Activated T-cell treated with anti-CD3 and anti-CD28 coated beads, Interleukin-2, amount 50 U/mL, for 72 hours (primary cell): ENCODE measurements around the gene LRPPRC. TPM values are rescaled to one million over a fixed set of nuclear protein-coding genes. Genes with fewer than 3 reads are reported as not detected.
"Not testable (repeated sequence)": the region's sequence is repeated elsewhere in the genome, so short reads cannot be mapped to it uniquely, and the experiment has no call there.

ENCODE experiments used
- ATAC-seq, 2 donors: fragments of 150-1000 bp; cut with Tn5 transposase; replicated peaks in 1 of 2; 2 replicates each; pipeline ENCODE4 v1.10.0; 2021; ENCODE audit warnings: moderate library complexity in 2 of 2, mild to moderate bottlenecking in 1 of 2
- DNase-seq, 2 donors: peaks; one replicate each; pipeline ENCODE4 v3.0.0; 2021 to 2022; ENCODE audit warnings: mixed read lengths in 1 of 2
- H3K27ac Mint-ChIP-seq: one replicate; pipeline ENCODE4 v1.8.0; 2022; ENCODE audit warnings: mild to moderate bottlenecking, moderate library complexity, mixed read lengths
- H3K27me3 Mint-ChIP-seq: one replicate; pipeline ENCODE4 v1.8.0; 2022; ENCODE audit warnings: low read depth, mixed read lengths
- H3K36me3 Mint-ChIP-seq, 2 donors: one replicate each; pipeline ENCODE4 v1.8.0; 2022; ENCODE audit warnings: mixed read lengths in 2 of 2, mild to moderate bottlenecking in 1 of 2; ENCODE audit not compliant: insufficient read depth in 2 of 2
- H3K4me1 Mint-ChIP-seq: one replicate; pipeline ENCODE4 v1.8.0; 2022; ENCODE audit warnings: low read depth, mixed read lengths
- H3K4me3 Mint-ChIP-seq, 2 donors: one replicate each; pipeline ENCODE4 v1.8.0; 2022; ENCODE audit warnings: mild to moderate bottlenecking in 2 of 2, mixed read lengths in 2 of 2, moderate library complexity in 2 of 2
- H3K9me3 Mint-ChIP-seq, 2 donors: one replicate each; pipeline ENCODE4 v1.8.0; 2022; ENCODE audit warnings: mixed read lengths in 2 of 2
- total RNA-seq, 2 donors: library from RNA; stranded (reverse); gene quantifications; one replicate each; pipeline ENCODE4 v1.2.3, GENCODE V29; 2022

The LRPPRC gene
- total RNA-seq, 2 donors from 2014 or later = 121 to 149 TPM

GRCh38 chr2:43937269-43937820 is 58.4 kb downstream of the LRPPRC start:
- H3K4me1 Mint-ChIP-seq = peaks cover 34% of the 10 kb centered on the region
- H3K36me3 Mint-ChIP-seq = peaks cover 0 to 13% of the 10 kb centered on the region in 2 donors
- H3K4me3 Mint-ChIP-seq = no peak overlapping the region
- H3K9me3 Mint-ChIP-seq = no peaks in the 10 kb centered on the region
- H3K27ac Mint-ChIP-seq = no peak overlapping the region
- no peak for DNase-seq
- H3K27me3 Mint-ChIP-seq = no peaks in the 10 kb centered on the region
- ATAC-seq = no peak

- H3K27me3 Mint-ChIP-seq = no peaks in the 10 kb centered on the region
- peaks cover 40% of the 10 kb centered on the region for H3K4me1 Mint-ChIP-seq
- H3K9me3 Mint-ChIP-seq = no peaks in the 10 kb centered on the region
- DNase-seq (no peak), ATAC-seq (peak; percentile 95 to 97)
- peak overlapping the region; percentile 35 to 38 for H3K4me3 Mint-ChIP-seq
- H3K36me3 Mint-ChIP-seq = peaks cover 2 to 21% of the 10 kb centered on the region in 2 donors
- peak overlapping the region; percentile 69 for H3K27ac Mint-ChIP-seq
Measured at GRCh38 chr2:43934567-43934966, 61.2 kb downstream of the LRPPRC start.

- DNase-seq (no peak), ATAC-seq (no peak)
- H3K27me3 Mint-ChIP-seq = no peaks in the 10 kb centered on the region
- H3K9me3 Mint-ChIP-seq = no peaks in the 10 kb centered on the region
- H3K27ac Mint-ChIP-seq = no peak overlapping the region
- peaks cover 48% of the 10 kb centered on the region for H3K4me1 Mint-ChIP-seq
- H3K36me3 Mint-ChIP-seq = peaks cover 5 to 27% of the 10 kb centered on the region in 2 donors
- H3K4me3 Mint-ChIP-seq = no peak overlapping the region
Measured at GRCh38 chr2:43931293-43931692, 64.5 kb downstream of the LRPPRC start.

- H3K27ac Mint-ChIP-seq = peak overlapping the region; percentile 74
- ATAC-seq (peak; percentile 49 to 89), DNase-seq (peak in 1 of 2 donors; percentile 4)
- H3K9me3 Mint-ChIP-seq = no peaks in the 10 kb centered on the region
- H3K4me1 Mint-ChIP-seq = peaks cover 21% of the 10 kb centered on the region
- H3K27me3 Mint-ChIP-seq = no peaks in the 10 kb centered on the region
- peaks cover 10 to 26% of the 10 kb centered on the region in 2 donors for H3K36me3 Mint-ChIP-seq
- H3K4me3 Mint-ChIP-seq = peak overlapping the region in 1 of 2 donors; percentile 60
Measured at GRCh38 chr2:43927442-43927841, 68.3 kb downstream of the LRPPRC start.

- DNase-seq = no peak
- no peaks in the 10 kb centered on the region for H3K27me3 Mint-ChIP-seq
Measured at GRCh38 chr2:43925431-43925830, 70.4 kb downstream of the LRPPRC start.

GRCh38 chr2:43924463-43924862 is 71.3 kb downstream of the LRPPRC start:
- no peaks in the 10 kb centered on the region for H3K27me3 Mint-ChIP-seq
- H3K4me3 Mint-ChIP-seq = no peak overlapping the region
- DNase-seq = no peak
- H3K27ac Mint-ChIP-seq = no peak overlapping the region
- H3K9me3 Mint-ChIP-seq = no peaks in the 10 kb centered on the region
- ATAC-seq = no peak
- H3K4me1 Mint-ChIP-seq = peaks cover 16% of the 10 kb centered on the region
- H3K36me3 Mint-ChIP-seq = peaks cover 7 to 22% of the 10 kb centered on the region in 2 donors

More at GRCh38 chr2:43925431-43925830, 70.4 kb downstream of the LRPPRC start:
- peaks cover 21% of the 10 kb centered on the region for H3K4me1 Mint-ChIP-seq
- H3K4me3 Mint-ChIP-seq = no peak overlapping the region
- H3K27ac Mint-ChIP-seq = no peak overlapping the region
- no peak for ATAC-seq
- no peaks in the 10 kb centered on the region for H3K9me3 Mint-ChIP-seq
- H3K36me3 Mint-ChIP-seq = peaks cover 10 to 27% of the 10 kb centered on the region in 2 donors

- H3K4me1 Mint-ChIP-seq, DNase-seq, H3K9me3 Mint-ChIP-seq, H3K27me3 Mint-ChIP-seq, H3K27ac Mint-ChIP-seq, H3K4me3 Mint-ChIP-seq, ATAC-seq: not testable (repeated sequence)
- peaks cover 7 to 24% of the 10 kb centered on the region in 2 donors for H3K36me3 Mint-ChIP-seq
Measured at GRCh38 chr2:43911136-43911790, 84.5 kb downstream of the LRPPRC start.

- Mint-ChIP-seq H3K4me3 (no peak overlapping the region), H3K9me3 (no peaks in the 10 kb centered on the region), H3K27ac (no peak overlapping the region), H3K4me1 (peaks cover 22% of the 10 kb centered on the region), H3K36me3 (peaks cover 8 to 27% of the 10 kb centered on the region in 2 donors), H3K27me3 (no peaks in the 10 kb centered on the region)
- DNase-seq (no peak), ATAC-seq (no peak)
Measured at GRCh38 chr2:43906448-43907109, 89.2 kb downstream of the LRPPRC start.

- Mint-ChIP-seq H3K27ac (no peak overlapping the region), H3K4me3 (no peak overlapping the region), H3K9me3 (no peaks in the 10 kb centered on the region), H3K27me3 (no peaks in the 10 kb centered on the region), H3K36me3 (peaks cover 7 to 26% of the 10 kb centered on the region in 2 donors), H3K4me1 (peaks cover 22% of the 10 kb centered on the region)
- DNase-seq = no peak
- ATAC-seq = no peak
Measured at GRCh38 chr2:43905871-43906270, 89.9 kb downstream of the LRPPRC start.

- Mint-ChIP-seq H3K4me3 (no peak overlapping the region), H3K27ac (no peak overlapping the region), H3K27me3 (no peaks in the 10 kb centered on the region), H3K9me3 (no peaks in the 10 kb centered on the region), H3K4me1 (peaks cover 22% of the 10 kb centered on the region), H3K36me3 (peaks cover 7 to 26% of the 10 kb centered on the region in 2 donors)
- DNase-seq (no peak), ATAC-seq (peak; percentile 51 to 80)
Measured at GRCh38 chr2:43905371-43905803, 90.4 kb downstream of the LRPPRC start.

GRCh38 chr2:43899589-43899988 is 96.2 kb downstream of the LRPPRC start:
- DNase-seq = no peak
- no peak overlapping the region for H3K4me3 Mint-ChIP-seq
- no peaks in the 10 kb centered on the region for H3K9me3 Mint-ChIP-seq
- H3K27ac Mint-ChIP-seq = no peak overlapping the region
- H3K4me1 Mint-ChIP-seq = no peaks in the 10 kb centered on the region
- H3K36me3 Mint-ChIP-seq = peaks cover 2 to 32% of the 10 kb centered on the region in 2 donors
- H3K27me3 Mint-ChIP-seq = no peaks in the 10 kb centered on the region
- no peak for ATAC-seq

GRCh38 chr2:43898838-43899346 is 96.9 kb downstream of the LRPPRC start:
- no peaks in the 10 kb centered on the region for H3K27me3 Mint-ChIP-seq
- no peak overlapping the region for H3K27ac Mint-ChIP-seq
- ATAC-seq = no peak
- no peak for DNase-seq
- no peaks in the 10 kb centered on the region for H3K4me1 Mint-ChIP-seq
- no peaks in the 10 kb centered on the region for H3K9me3 Mint-ChIP-seq
- H3K36me3 Mint-ChIP-seq = peaks cover 3 to 31% of the 10 kb centered on the region in 2 donors
- H3K4me3 Mint-ChIP-seq = no peak overlapping the region

GRCh38 chr2:43898134-43898837 is 97.5 kb downstream of the LRPPRC start:
- H3K36me3 Mint-ChIP-seq = peaks cover 4 to 35% of the 10 kb centered on the region in 2 donors

More at GRCh38 chr2:43898134-43898837, 97.5 kb downstream of the LRPPRC start:
- H3K4me1 Mint-ChIP-seq = no peaks in the 10 kb centered on the region
- no peaks in the 10 kb centered on the region for H3K9me3 Mint-ChIP-seq
- no peaks in the 10 kb centered on the region for H3K27me3 Mint-ChIP-seq
- ATAC-seq (no peak), DNase-seq (no peak)
- H3K4me3 Mint-ChIP-seq = no peak overlapping the region
- H3K27ac Mint-ChIP-seq = no peak overlapping the region
